Neural cell (in vitro differentiated cells): ENCODE data around the gene MANEA.

ENCODE experiments used
- CTCF ChIP-seq: fragments of 450-650 bp; IDR thresholded peaks from 2 replicates; pipeline ENCODE4 v1.5.1; 2014; ENCODE audit warnings: antibody characterized with exemption, mild to moderate bottlenecking, moderate library complexity; ENCODE audit not compliant: poor library complexity, severe bottlenecking
- MXI1 ChIP-seq: fragments of 450-650 bp; conservative IDR thresholded peaks from 2 replicates; pipeline ENCODE4 v1.6.1; 2014; ENCODE audit warnings: antibody characterized with exemption, mild to moderate bottlenecking; ENCODE audit not compliant: poor library complexity, severe bottlenecking
- TAF1 ChIP-seq: IDR thresholded peaks from 2 replicates; pipeline ENCODE4 v1.6.1; 2012; ENCODE audit warnings: low read depth

GRCh38 chr6:95548188-95548786 lies 29.0 kb upstream of the MANEA start:
- TF ChIP-seq CTCF (no peak), MXI1 (no peak), TAF1 (no peak)
